Duodenal mucosa (tissue), 2 donors: ENCODE results near the gene CTXN2.
A peak's percentile ranks its signal among the peaks of the same experiment; 100 is the strongest.

Experiments used
- H3K27ac ChIP-seq: one replicate; pipeline ENCODE4 v1.7.0; 2013; ENCODE audit warnings: low read depth, low read length
- H3K27me3 ChIP-seq, 2 donors: one replicate each; pipeline ENCODE4 v1.7.0; 2013; ENCODE audit warnings: low read length in 2 of 2, control low read depth in 1 of 2; ENCODE audit not compliant: insufficient read depth in 2 of 2, control insufficient read depth in 1 of 2
- H3K36me3 ChIP-seq, 2 donors: one replicate each; pipeline ENCODE4 v1.7.0; 2013; ENCODE audit warnings: low read length in 2 of 2, control low read depth in 1 of 2; ENCODE audit not compliant: insufficient read depth in 2 of 2, control insufficient read depth in 1 of 2
- H3K4me1 ChIP-seq, 2 donors: one replicate each; pipeline ENCODE4 v1.7.0; 2013; ENCODE audit warnings: low read length in 2 of 2, control low read depth in 1 of 2; ENCODE audit not compliant: insufficient read depth in 2 of 2, control insufficient read depth in 1 of 2
- H3K4me3 ChIP-seq, 2 donors: one replicate each; pipeline ENCODE4 v1.7.0; 2013; ENCODE audit warnings: low read length in 2 of 2, low read depth in 1 of 2
- H3K9ac ChIP-seq, 2 donors: one replicate each; pipeline ENCODE4 v1.7.0; 2013; ENCODE audit warnings: low read length in 2 of 2, low read depth in 1 of 2
- H3K9me3 ChIP-seq, 2 donors: one replicate each; pipeline ENCODE4 v1.7.0; 2013; ENCODE audit warnings: low read length in 2 of 2, control low read depth in 1 of 2; ENCODE audit not compliant: control insufficient read depth in 1 of 2

CTXN2 gene

DNA sequence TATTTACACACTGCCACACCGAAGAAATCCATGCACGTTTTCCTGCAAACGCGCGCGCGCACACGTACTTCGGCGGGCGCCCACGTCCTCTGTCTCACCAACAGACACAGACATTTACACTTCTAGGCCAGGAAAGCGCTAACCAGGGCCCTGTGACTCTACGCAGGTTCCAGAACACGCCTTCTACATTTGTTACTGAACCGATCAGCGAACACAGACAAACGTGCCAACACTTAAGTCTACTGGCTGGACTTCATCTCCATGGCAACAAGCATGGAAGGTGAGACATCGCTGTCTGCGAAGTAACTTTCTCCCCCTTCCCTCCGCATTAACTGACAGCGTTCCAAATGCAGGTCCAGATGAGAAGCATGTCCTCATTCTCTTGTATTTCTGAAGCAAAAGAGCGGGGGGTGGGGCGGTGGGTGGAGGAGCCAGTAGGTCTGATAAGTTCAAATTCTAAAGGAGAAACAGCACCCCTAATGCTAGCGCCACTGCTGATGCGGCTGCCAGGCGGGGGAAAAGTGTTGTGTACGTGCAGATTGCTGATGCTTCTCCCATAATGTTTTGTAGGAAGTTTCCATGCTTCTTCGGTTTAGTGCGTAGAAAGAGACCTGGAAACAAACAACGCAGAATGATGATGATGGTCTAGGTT lies at the start of gene CTXN2:
Gene CTXN2, plus strand, starts transcription at position 92 of the 652 bp plus-strand sequence. CDS start 9,636 bp downstream, outside the sequence.
- Histone ChIP-seq H3K27ac (no peak within 1 kb of the TSS), H3K4me1 (peaks cover 4 to 5% of the 10 kb centered on the region in 2 donors), H3K9ac (no peak within 1 kb of the TSS), H3K4me3 (peak within 1 kb of the TSS; percentile 20 to 26), H3K9me3 (no peaks in the 10 kb centered on the region), H3K36me3 (no peaks in the 10 kb centered on the region), H3K27me3 (peaks cover 0 to 2% of the 10 kb centered on the region in 2 donors)

DNA sequence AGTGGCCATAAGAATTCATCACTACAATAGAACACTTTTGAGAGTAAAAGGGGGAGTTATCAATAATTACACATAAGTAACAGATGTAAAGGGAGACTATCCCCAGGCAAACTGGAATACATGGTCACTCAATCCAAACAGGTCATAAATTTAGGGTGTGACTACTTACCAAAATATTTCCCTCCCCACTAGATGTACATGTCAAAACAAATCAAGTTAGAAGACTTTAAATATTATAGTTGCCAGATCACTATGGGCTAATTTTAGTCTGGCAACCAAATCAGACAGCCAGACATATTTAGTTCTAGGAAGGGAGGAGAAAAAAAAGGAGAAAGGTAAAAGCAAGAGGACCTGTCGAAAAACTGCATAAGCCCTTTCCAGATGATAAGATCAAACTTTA lies 47.6 kb upstream of the CTXN2 start:
- H3K9ac ChIP-seq: no peak overlapping the region
- no peaks in the 10 kb centered on the region for H3K4me1 ChIP-seq
- no peak overlapping the region for H3K4me3 ChIP-seq
- no peaks in the 10 kb centered on the region for H3K9me3 ChIP-seq
- H3K27me3 ChIP-seq: no peaks in the 10 kb centered on the region
- no peaks in the 10 kb centered on the region for H3K36me3 ChIP-seq
- H3K27ac ChIP-seq: no peak overlapping the region

DNA sequence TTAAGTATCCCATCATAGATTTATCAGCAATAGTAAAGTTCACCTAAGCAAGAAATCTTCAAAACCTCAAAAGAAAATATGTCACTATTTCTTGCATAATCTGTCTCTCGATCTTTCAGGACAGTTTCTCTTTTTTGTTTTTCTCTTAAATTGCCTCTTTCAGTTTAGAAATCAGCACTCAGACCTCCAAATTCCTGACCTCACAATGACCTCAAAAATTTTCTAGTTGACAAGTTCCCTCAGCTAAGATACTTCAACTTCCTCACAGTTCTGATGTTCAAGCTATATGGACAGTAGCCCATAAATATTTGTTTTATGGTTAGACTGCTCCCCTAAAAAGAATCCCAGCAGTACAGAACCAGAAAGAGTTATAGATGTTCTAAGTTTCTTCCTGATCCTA lies 46.6 kb upstream of the CTXN2 start:
- Histone ChIP-seq H3K4me3 (no peak overlapping the region), H3K27me3 (no peaks in the 10 kb centered on the region), H3K9ac (no peak overlapping the region), H3K27ac (no peak overlapping the region), H3K9me3 (no peaks in the 10 kb centered on the region), H3K4me1 (no peaks in the 10 kb centered on the region), H3K36me3 (no peaks in the 10 kb centered on the region)

- Histone ChIP-seq H3K27ac (no peak overlapping the region), H3K9ac (no peak overlapping the region), H3K9me3 (no peaks in the 10 kb centered on the region)
Observed at GRCh38 chr15:48145923-48146322, 45.5 kb upstream of the CTXN2 start.

DNA sequence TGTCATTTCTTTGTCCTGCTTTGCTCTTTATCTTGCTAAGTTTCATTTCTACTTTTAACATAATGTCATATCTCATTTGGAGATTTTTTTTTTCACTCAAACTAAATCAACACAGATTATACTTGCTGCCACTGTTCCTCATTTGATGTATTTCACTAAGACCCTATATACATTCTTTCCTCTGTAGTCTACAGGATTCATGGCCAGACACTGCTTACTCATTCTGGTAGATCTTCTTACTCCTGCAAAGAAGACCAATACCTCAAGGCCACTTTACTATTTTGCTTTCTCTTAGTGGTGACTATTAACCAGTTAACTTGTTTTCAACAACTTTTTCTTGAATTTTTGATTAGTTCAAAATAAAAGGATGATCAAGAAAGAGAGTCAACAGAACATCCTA lies 44.1 kb upstream of the CTXN2 start:
- Histone ChIP-seq H3K4me1 (no peaks in the 10 kb centered on the region), H3K27me3 (no peaks in the 10 kb centered on the region), H3K4me3 (no peak overlapping the region), H3K27ac (no peak overlapping the region), H3K36me3 (no peaks in the 10 kb centered on the region), H3K9me3 (no peaks in the 10 kb centered on the region), H3K9ac (no peak overlapping the region)

More at GRCh38 chr15:48145923-48146322, 45.5 kb upstream of the CTXN2 start:
- Histone ChIP-seq H3K36me3 (no peaks in the 10 kb centered on the region), H3K4me1 (no peaks in the 10 kb centered on the region), H3K4me3 (no peak overlapping the region), H3K27me3 (no peaks in the 10 kb centered on the region)

DNA sequence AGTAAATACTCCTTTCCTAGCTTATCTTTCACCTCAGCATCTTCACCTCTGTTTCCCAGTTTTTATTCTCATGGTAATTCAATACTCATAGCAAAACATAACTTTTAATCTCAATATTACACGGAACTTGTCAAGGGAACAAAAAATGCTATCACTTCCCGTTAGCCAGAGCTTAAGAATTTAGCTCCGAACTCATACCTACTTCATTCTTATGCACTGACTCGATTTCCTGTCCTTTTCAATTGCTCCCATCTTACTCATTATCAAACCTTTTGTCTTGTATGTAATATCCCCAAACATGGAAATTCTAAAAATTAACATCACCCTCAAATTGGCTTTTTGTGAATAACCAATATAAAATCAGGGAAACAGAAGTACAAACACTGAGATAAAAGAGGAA lies 41.6 kb upstream of the CTXN2 start:
- H3K27me3 ChIP-seq: no peaks in the 10 kb centered on the region
- H3K9ac ChIP-seq: no peak overlapping the region
- H3K4me3 ChIP-seq: no peak overlapping the region
- no peak overlapping the region for H3K27ac ChIP-seq
- H3K36me3 ChIP-seq: peaks cover 0 to 2% of the 10 kb centered on the region in 2 donors
- H3K4me1 ChIP-seq: no peaks in the 10 kb centered on the region
- H3K9me3 ChIP-seq: no peaks in the 10 kb centered on the region

DNA sequence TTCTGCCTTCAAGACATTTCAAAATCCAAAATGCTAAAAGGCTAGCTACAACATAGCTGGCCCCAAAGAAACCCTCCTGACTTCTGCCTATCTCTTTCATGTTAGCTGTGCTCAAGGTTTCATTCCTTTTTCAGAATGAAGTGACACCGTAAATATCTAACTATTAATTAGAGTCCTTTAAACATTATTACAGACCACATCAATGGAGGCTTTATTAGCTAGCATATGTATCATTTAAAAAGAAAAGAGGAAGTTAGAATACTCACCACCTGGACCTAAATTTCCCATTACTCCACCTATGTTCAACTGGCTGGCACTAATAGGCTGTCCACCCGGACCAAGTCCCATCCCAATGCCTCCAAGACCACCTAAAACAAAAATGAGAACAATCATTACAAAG lies 37.9 kb upstream of the CTXN2 start:
- Histone ChIP-seq H3K4me3 (no peak overlapping the region), H3K27ac (no peak overlapping the region), H3K9me3 (no peaks in the 10 kb centered on the region), H3K27me3 (no peaks in the 10 kb centered on the region), H3K9ac (no peak overlapping the region), H3K4me1 (no peaks in the 10 kb centered on the region), H3K36me3 (peaks cover 0 to 2% of the 10 kb centered on the region in 2 donors)

DNA sequence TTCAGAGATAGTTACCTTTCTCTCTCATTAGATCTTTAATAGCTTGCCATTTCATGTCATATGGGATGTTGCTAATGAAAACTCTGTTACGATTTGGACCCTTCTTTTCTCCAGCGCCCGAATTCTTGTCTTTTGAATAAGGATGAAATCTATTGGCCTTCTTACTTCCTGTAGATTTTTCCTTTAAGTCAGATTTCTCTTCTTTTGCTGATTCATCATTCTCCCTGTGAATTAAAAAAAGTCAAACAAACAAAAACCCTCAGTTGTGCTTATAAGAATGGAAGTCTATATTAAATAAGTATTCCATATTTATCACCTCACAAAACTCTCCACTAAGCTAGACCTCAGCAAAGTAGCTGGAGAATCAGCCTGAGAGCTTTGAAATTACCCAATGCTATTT lies 22.8 kb upstream of the CTXN2 start:
- no peak overlapping the region for H3K27ac ChIP-seq
- H3K36me3 ChIP-seq: no peaks in the 10 kb centered on the region
- H3K4me1 ChIP-seq: no peaks in the 10 kb centered on the region
- no peak overlapping the region for H3K4me3 ChIP-seq
- H3K9me3 ChIP-seq: no peaks in the 10 kb centered on the region
- H3K27me3 ChIP-seq: no peaks in the 10 kb centered on the region
- H3K9ac ChIP-seq: no peak overlapping the region

- no peak overlapping the region for H3K9ac ChIP-seq
- H3K4me3 ChIP-seq: no peak overlapping the region
- H3K27ac ChIP-seq: no peak overlapping the region
- no peaks in the 10 kb centered on the region for H3K4me1 ChIP-seq
- no peaks in the 10 kb centered on the region for H3K36me3 ChIP-seq
- no peaks in the 10 kb centered on the region for H3K9me3 ChIP-seq
- H3K27me3 ChIP-seq: no peaks in the 10 kb centered on the region
Observed at GRCh38 chr15:48170981-48171380, 20.5 kb upstream of the CTXN2 start.

GRCh38 chr15:48175126-48175525 lies 16.3 kb upstream of the CTXN2 start:
- Histone ChIP-seq H3K27ac (no peak overlapping the region), H3K36me3 (no peaks in the 10 kb centered on the region), H3K4me1 (peaks cover 0 to 10% of the 10 kb centered on the region in 2 donors), H3K27me3 (no peaks in the 10 kb centered on the region), H3K9ac (no peak overlapping the region), H3K9me3 (no peaks in the 10 kb centered on the region), H3K4me3 (no peak overlapping the region)
